Osteoblast (primary cell): Measurements from ENCODE around the gene MAP3K15. TPM values are rescaled to one million over a fixed set of nuclear protein-coding genes. Genes with fewer than 3 reads are reported as not detected.

Experiments used
- DNase-seq: peaks from one replicate; pipeline ENCODE4 v3.0.0; 2011; ENCODE audit warnings: low spot score, mixed read lengths; ENCODE audit not compliant: insufficient read length; ENCODE audit errors: missing footprints
- H2AFZ ChIP-seq: 2 replicates; pipeline ENCODE4 v1.6.0; 2011; ENCODE audit warnings: mild to moderate bottlenecking, low read length
- H3K27ac ChIP-seq: 2 replicates; pipeline ENCODE4 v1.5.1; 2011; ENCODE audit warnings: mild to moderate bottlenecking, low read depth, low read length, moderate library complexity
- H3K27me3 ChIP-seq: 2 replicates; pipeline ENCODE4 v1.6.0; 2012; ENCODE audit warnings: mild to moderate bottlenecking, control low read depth, inconsistent platforms, low read length, moderate library complexity; ENCODE audit not compliant: insufficient read depth
- H3K36me3 ChIP-seq: 2 replicates; pipeline ENCODE4 v1.5.1; 2011; ENCODE audit warnings: mild to moderate bottlenecking, low read length, control low read depth, moderate library complexity; ENCODE audit not compliant: insufficient read depth
- H3K4me1 ChIP-seq: 2 replicates; pipeline ENCODE4 v1.5.1; 2011; ENCODE audit warnings: mild to moderate bottlenecking, low read length, control low read depth, moderate library complexity; ENCODE audit not compliant: insufficient read depth
- H3K4me2 ChIP-seq: 2 replicates; pipeline ENCODE4 v1.6.0; 2011; ENCODE audit warnings: mild to moderate bottlenecking, low read length; ENCODE audit not compliant: insufficient read depth
- H3K4me3 ChIP-seq: fragments of 200-600 bp; sonication (generic); 3 replicates; pipeline ENCODE4 v1.5.1; 2012; ENCODE audit warnings: mild to moderate bottlenecking, low read length, inconsistent platforms; ENCODE audit not compliant: insufficient read depth
- H3K79me2 ChIP-seq: 2 replicates; pipeline ENCODE4 v1.6.0; 2012; ENCODE audit warnings: mild to moderate bottlenecking, low read length, control low read depth, inconsistent platforms; ENCODE audit not compliant: insufficient read depth
- H3K9me3 ChIP-seq: 2 replicates; pipeline ENCODE4 v1.5.1; 2011; ENCODE audit warnings: low read depth, low read length, control low read depth
- H4K20me1 ChIP-seq: 2 replicates; pipeline ENCODE4 v1.6.0; 2012; ENCODE audit warnings: mild to moderate bottlenecking, low read length, control low read depth; ENCODE audit not compliant: insufficient read depth
- total RNA-seq: library from RNA; depleted of rRNA; stranded (reverse); fragments of >200 nt; gene quantifications from 2 replicates; pipeline ENCODE4 v1.2.3, GENCODE V29; 2012
- TF ChIP-seq, protein P1 (sequence below): IDR thresholded peaks from 2 replicates; pipeline ENCODE4 v1.5.1; 2011; ENCODE audit warnings: mild to moderate bottlenecking, low read depth, low read length, moderate library complexity; ENCODE audit errors: extremely low read depth

Gene MAP3K15
- total RNA-seq, 1 donor, result under 0.01 TPM

DNA sequence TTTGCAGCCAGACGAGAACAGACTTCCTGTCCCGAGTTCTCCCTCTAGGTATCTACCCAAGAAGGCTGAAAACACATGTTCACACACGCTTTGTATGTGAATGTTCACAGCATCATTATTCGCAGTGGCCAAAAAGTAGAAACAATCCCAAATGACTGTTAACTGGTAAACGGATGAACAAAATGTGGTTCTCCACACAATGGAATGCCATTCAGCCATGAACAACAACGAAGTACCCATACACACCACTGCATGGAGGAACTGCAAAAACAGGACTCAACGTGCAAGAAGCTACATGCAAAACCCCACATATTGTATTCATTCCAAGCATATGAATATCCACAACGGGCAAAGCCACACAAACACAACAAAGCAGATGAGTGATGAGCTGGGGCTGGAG lies 126.6 kb downstream of the MAP3K15 start:
- no peak for DNase-seq
- no peaks in the 10 kb centered on the region for H3K79me2 ChIP-seq
- H3K27me3 ChIP-seq, result no peaks in the 10 kb centered on the region
- TF ChIP-seq, protein P1, sequence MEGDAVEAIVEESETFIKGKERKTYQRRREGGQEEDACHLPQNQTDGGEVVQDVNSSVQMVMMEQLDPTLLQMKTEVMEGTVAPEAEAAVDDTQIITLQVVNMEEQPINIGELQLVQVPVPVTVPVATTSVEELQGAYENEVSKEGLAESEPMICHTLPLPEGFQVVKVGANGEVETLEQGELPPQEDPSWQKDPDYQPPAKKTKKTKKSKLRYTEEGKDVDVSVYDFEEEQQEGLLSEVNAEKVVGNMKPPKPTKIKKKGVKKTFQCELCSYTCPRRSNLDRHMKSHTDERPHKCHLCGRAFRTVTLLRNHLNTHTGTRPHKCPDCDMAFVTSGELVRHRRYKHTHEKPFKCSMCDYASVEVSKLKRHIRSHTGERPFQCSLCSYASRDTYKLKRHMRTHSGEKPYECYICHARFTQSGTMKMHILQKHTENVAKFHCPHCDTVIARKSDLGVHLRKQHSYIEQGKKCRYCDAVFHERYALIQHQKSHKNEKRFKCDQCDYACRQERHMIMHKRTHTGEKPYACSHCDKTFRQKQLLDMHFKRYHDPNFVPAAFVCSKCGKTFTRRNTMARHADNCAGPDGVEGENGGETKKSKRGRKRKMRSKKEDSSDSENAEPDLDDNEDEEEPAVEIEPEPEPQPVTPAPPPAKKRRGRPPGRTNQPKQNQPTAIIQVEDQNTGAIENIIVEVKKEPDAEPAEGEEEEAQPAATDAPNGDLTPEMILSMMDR, result no peak
- no peaks in the 10 kb centered on the region for H3K9me3 ChIP-seq
- H3K36me3 ChIP-seq, result no peaks in the 10 kb centered on the region
- no peaks in the 10 kb centered on the region for H3K4me1 ChIP-seq
- H4K20me1 ChIP-seq, result no peaks in the 10 kb centered on the region
- no peak overlapping the region for H3K4me2 ChIP-seq
- no peak overlapping the region for H2AFZ ChIP-seq
- H3K4me3 ChIP-seq, result no peak overlapping the region
- no peak overlapping the region for H3K27ac ChIP-seq

DNA sequence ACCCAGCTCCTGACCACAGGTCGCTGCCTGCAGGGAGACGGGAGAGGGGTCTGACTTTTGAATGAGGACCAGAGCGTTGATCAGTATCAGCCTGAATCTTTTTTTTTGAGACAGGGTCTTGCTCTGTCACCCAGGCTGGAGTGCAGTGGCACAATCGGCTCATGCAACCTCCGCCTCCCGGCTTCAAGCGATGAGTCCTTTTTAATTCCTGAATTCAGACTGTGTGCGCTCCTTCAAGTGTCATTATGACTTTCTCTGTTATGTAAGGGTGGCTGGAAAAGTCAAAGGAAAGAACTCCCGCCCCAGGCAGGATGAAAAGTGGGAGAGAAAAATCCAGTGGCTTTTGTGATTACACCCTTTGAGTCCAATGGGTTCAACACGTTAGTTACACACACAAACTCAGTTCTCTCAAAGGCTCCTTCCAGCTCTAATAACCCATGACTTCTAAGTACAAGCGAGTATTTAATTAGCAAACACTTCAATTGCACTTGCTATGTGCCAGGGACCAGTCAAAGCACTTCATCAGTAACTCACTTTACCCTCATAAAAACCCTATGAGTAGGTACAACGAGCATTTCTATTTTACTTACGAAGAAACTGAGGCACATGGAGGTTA lies 127.1 kb downstream of the MAP3K15 start:
- Histone ChIP-seq H3K4me1 (no peaks in the 10 kb centered on the region), H3K36me3 (no peaks in the 10 kb centered on the region), H3K4me3 (no peak overlapping the region), H3K79me2 (no peaks in the 10 kb centered on the region), H3K27me3 (no peaks in the 10 kb centered on the region), H2AFZ (no peak overlapping the region), H3K27ac (no peak overlapping the region), H4K20me1 (no peaks in the 10 kb centered on the region), H3K9me3 (no peaks in the 10 kb centered on the region), H3K4me2 (no peak overlapping the region)
- TF ChIP-seq, protein P1, result no peak
- DNase-seq, result no peak

DNA sequence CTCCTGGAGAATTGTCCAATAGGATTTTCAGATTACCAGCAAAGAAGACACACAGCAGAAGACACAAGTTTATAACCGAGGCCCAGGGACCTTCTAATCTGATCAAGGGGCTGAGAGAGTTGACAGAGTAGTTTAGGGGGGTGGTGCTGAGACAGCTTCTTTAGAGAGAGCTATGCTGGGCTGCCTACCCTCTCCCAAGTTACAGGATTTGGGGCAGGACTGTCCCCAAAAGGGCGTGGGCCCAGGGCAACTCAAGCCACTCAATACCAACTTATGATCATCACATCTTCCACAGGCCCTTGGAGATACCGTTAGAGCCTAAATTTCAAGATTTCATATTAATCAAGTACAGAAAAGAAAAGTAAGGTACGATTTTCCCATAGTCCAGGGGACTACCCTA lies 128.6 kb downstream of the MAP3K15 start:
- Histone ChIP-seq H3K79me2 (no peaks in the 10 kb centered on the region), H2AFZ (no peak overlapping the region), H3K4me1 (no peaks in the 10 kb centered on the region), H3K27ac (no peak overlapping the region), H4K20me1 (no peaks in the 10 kb centered on the region), H3K9me3 (no peaks in the 10 kb centered on the region), H3K27me3 (no peaks in the 10 kb centered on the region), H3K4me2 (no peak overlapping the region), H3K36me3 (no peaks in the 10 kb centered on the region), H3K4me3 (no peak overlapping the region)
- no peak for DNase-seq
- TF ChIP-seq, protein P1, result no peak

DNA sequence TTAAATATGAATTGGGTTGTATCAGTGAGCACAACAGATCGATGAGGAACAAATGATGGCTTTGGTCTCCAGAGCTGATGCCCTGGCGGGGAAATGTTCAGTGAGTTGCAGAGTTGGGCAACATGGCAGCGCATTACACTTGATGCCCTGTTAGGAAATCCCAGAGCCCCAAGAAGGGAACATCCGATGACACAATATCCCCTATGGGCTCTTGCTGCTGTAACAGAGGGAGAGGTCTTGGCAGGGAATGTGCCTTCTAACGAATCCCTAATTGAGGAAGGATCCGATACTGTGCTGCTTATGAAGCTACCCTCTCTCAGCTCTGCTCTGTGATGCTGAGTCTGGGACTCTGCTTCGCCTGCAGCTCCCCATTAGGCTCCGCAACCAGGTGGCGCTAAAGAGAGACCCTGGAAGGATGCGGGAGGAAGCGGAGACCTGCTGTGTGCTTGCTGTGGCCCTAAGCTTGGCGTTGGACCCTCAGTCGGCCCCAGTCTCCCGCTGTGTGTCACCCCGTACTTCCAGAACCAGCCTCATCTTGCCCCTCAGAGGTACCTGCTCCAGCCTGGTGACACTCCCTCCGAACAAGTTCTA lies 132.7 kb downstream of the MAP3K15 start:
- Histone ChIP-seq H3K4me1 (no peaks in the 10 kb centered on the region), H3K4me3 (no peak overlapping the region), H3K27me3 (no peaks in the 10 kb centered on the region), H3K4me2 (no peak overlapping the region), H3K9me3 (no peaks in the 10 kb centered on the region), H3K79me2 (no peaks in the 10 kb centered on the region), H3K36me3 (no peaks in the 10 kb centered on the region), H3K27ac (no peak overlapping the region), H4K20me1 (no peaks in the 10 kb centered on the region), H2AFZ (no peak overlapping the region)
- TF ChIP-seq, protein P1, result peak; percentile 64
- peak; percentile 77 for DNase-seq
